HEK293T (cell line): ENCODE data around the gene ECPAS.

Source experiments
- CTCF ChIA-PET: fragments of 350-600 bp; formaldehyde crosslinking; extraction: SDS; loops from one replicate; lab custom pipeline; 2021; ENCODE audit warnings: antibody characterized with exemption, inconsistent platforms; lab: Yijun Ruan, JAX
- POLR2A ChIA-PET: fragments of 350-600 bp; formaldehyde crosslinking; extraction: SDS; loops from one replicate; lab custom pipeline; 2020; ENCODE audit warnings: antibody characterized with exemption, inconsistent platforms; lab: Yijun Ruan, JAX
- DNase-seq: peaks from one replicate; pipeline ENCODE4 v3.0.0; 2012; ENCODE audit warnings: mixed read lengths; ENCODE audit errors: extremely low spot score
- ARNT ChIP-seq: fragments of 450-650 bp; IDR thresholded peaks from 2 replicates; pipeline ENCODE4 v1.6.1; 2017; ENCODE audit warnings: mild to moderate bottlenecking
- BHLHE40 ChIP-seq: fragments of 450-650 bp; IDR thresholded peaks from 2 replicates; pipeline ENCODE4 v1.6.1; 2016; ENCODE audit warnings: mild to moderate bottlenecking, moderate library complexity, borderline replicate concordance
- CTBP1 ChIP-seq: fragments of 450-650 bp; IDR thresholded peaks from 2 replicates; pipeline ENCODE4 v1.6.1; 2016; ENCODE audit warnings: borderline replicate concordance
- ELF4 ChIP-seq: fragments of 450-650 bp; IDR thresholded peaks from 2 replicates; pipeline ENCODE4 v1.6.1; 2017; ENCODE audit warnings: antibody characterized with exemption
- FOXA1 ChIP-seq: fragments of 450-650 bp; IDR thresholded peaks from 2 replicates; pipeline ENCODE4 v1.6.1; 2016; ENCODE audit warnings: mild to moderate bottlenecking
- FOXK2 ChIP-seq: fragments of 450-650 bp; IDR thresholded peaks from 2 replicates; pipeline ENCODE4 v1.6.1; 2016; ENCODE audit warnings: mild to moderate bottlenecking
- FOXM1 ChIP-seq: fragments of 450-650 bp; IDR thresholded peaks from 2 replicates; pipeline ENCODE4 v1.6.1; 2017; ENCODE audit warnings: mild to moderate bottlenecking, borderline replicate concordance
- HDGF ChIP-seq: fragments of 450-650 bp; IDR thresholded peaks from 2 replicates; pipeline ENCODE4 v1.6.1; 2017; ENCODE audit warnings: antibody characterized with exemption, borderline replicate concordance
- LEF1 ChIP-seq: fragments of 450-650 bp; IDR thresholded peaks from 2 replicates; pipeline ENCODE4 v1.6.1; 2017; ENCODE audit warnings: mild to moderate bottlenecking, borderline replicate concordance
- NFRKB ChIP-seq: fragments of 450-650 bp; IDR thresholded peaks from 2 replicates; pipeline ENCODE4 v1.6.1; 2016; ENCODE audit warnings: mild to moderate bottlenecking, moderate library complexity
- SP1 ChIP-seq: fragments of 450-650 bp; IDR thresholded peaks from 2 replicates; pipeline ENCODE4 v1.6.1; 2017
- SUZ12 ChIP-seq: fragments of 450-650 bp; IDR thresholded peaks from 2 replicates; pipeline ENCODE4 v1.6.1; 2016; ENCODE audit warnings: mild to moderate bottlenecking
- TARDBP ChIP-seq: fragments of 450-650 bp; IDR thresholded peaks from 2 replicates; pipeline ENCODE4 v1.6.1; 2016
- ZNF384 ChIP-seq: fragments of 450-650 bp; IDR thresholded peaks from 2 replicates; pipeline ENCODE4 v1.6.1; 2016
- TF ChIP-seq, protein P1 (sequence below): fragments of 450-650 bp; IDR thresholded peaks from 2 replicates; pipeline ENCODE4 v1.6.1; 2016

ECPAS gene

DNA sequence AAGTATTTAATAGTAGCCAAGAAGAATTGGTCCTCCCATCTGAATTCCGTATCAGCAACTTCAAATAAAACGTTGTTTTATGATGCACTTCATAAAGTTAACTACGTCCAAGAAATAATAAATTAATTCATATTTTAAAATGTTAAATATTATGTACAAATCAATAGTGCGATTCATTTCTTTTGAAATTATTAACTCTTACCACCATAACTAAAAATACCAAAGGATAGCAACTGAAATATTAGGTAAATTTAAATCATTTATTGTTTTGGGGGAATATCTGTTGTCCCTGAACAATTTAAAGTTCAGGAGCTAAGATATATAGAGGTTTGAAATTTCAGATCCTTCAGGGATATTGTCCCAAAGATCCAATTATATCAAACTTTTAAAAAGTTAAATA, 154.1 kb downstream of the ECPAS start, which contains the start of gene OR2K2:
Gene OR2K2 (minus strand): TSS at position 101 of the 400 bp plus-strand sequence. CDS start 1,791 bp downstream, outside the sequence.
- DNase-seq = no peak
- TF ChIP-seq HDGF (no peak), FOXM1 (no peak), LEF1 (no peak), TARDBP (no peak), ELF4 (no peak)
- TF ChIP-seq, protein P1, sequence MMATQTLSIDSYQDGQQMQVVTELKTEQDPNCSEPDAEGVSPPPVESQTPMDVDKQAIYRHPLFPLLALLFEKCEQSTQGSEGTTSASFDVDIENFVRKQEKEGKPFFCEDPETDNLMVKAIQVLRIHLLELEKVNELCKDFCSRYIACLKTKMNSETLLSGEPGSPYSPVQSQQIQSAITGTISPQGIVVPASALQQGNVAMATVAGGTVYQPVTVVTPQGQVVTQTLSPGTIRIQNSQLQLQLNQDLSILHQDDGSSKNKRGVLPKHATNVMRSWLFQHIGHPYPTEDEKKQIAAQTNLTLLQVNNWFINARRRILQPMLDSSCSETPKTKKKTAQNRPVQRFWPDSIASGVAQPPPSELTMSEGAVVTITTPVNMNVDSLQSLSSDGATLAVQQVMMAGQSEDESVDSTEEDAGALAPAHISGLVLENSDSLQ = no peak
- CTCF ChIA-PET = no interaction called here
- POLR2A ChIA-PET = no interaction called here

DNA sequence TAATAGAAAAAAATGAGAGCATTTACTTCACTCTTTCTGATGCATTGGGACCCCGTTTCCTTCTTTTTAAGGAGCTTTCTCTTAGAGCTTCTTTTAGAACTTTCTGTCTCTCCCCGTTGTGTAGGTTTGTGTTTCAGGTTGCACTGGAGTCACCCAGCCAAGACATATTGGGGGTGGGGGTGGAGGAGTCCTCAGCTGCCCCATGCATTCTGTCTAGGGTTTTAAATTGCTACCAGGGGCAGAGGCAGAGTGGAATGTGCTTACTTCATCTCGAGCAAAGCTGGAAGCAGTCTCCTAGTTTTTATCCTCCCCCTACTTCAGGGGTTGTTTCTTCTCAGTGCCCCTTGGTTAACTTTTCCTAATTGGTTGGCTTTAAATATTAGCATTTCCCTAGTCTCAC, 163.6 kb downstream of the ECPAS start:
- no peak for TF ChIP-seq ARNT
- ChIA-PET POLR2A (no interaction called here), CTCF (no interaction called here)
- no peak for DNase-seq

DNA sequence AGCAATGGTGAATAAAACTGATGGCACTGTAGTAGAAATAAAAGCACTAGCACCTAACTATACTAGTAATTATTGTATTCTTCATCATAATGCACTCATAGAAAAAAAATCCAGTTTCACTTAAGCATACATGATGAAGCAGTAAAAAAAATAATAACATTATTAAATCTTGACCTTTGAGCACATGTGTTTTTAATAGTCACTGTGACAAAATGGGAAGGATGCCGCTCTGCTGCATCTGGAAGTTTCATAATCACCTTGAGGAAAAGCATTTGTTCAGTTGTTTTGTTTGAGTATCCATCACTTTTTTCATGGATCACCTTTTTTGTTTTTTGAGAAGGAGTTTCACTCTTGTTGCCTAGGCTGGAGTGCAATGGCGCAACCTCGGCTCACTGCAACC, 167.4 kb downstream of the ECPAS start:
- no peak for TF ChIP-seq FOXK2
- TF ChIP-seq ZNF384 = no peak
- TF ChIP-seq CTBP1 = no peak
- TF ChIP-seq LEF1 = no peak
- no peak for TF ChIP-seq BHLHE40
- no peak for TF ChIP-seq FOXA1
- TF ChIP-seq NFRKB = no peak
- no peak for TF ChIP-seq ARNT
- TF ChIP-seq, protein P1 = no peak
- TF ChIP-seq TARDBP = no peak
- TF ChIP-seq ELF4 = no peak
- no peak for TF ChIP-seq SUZ12
- no peak for TF ChIP-seq SP1
- POLR2A ChIA-PET = no interaction called here
- DNase-seq = no peak
- CTCF ChIA-PET = no interaction called here
